Stimulated activated effector memory CD8-positive, alpha-beta T cell treated with anti-CD3 and anti-CD28 coated beads, Interleukin-12 subunit alpha, Interleukin-12 subunit beta, amount 100 ng/mL, for 72 hours (primary cell): Measurements from ENCODE around the gene CLIP1.

Experiments
- ATAC-seq: fragments of 150-1000 bp; cut with Tn5 transposase; 2 replicates; pipeline ENCODE4 v1.10.0; 2021
- DNase-seq, 2 donors: peaks; one replicate each; pipeline ENCODE4 v3.0.0; 2021 to 2022; ENCODE audit warnings: low spot score in 2 of 2
- H3K27ac Mint-ChIP-seq: one replicate; pipeline ENCODE4 v1.8.0; 2022; ENCODE audit warnings: mild to moderate bottlenecking, mixed read lengths
- H3K36me3 Mint-ChIP-seq: one replicate; pipeline ENCODE4 v1.8.0; 2022; ENCODE audit warnings: mild to moderate bottlenecking, mixed read lengths
- H3K4me1 Mint-ChIP-seq: one replicate; pipeline ENCODE4 v1.8.0; 2022; ENCODE audit warnings: mixed read lengths
- H3K4me3 Mint-ChIP-seq: one replicate; pipeline ENCODE4 v1.8.0; 2022; ENCODE audit warnings: mild to moderate bottlenecking, mixed read lengths
- H3K9me3 Mint-ChIP-seq: one replicate; pipeline ENCODE4 v1.8.0; 2022; ENCODE audit warnings: mixed read lengths

Gene CLIP1

DNA sequence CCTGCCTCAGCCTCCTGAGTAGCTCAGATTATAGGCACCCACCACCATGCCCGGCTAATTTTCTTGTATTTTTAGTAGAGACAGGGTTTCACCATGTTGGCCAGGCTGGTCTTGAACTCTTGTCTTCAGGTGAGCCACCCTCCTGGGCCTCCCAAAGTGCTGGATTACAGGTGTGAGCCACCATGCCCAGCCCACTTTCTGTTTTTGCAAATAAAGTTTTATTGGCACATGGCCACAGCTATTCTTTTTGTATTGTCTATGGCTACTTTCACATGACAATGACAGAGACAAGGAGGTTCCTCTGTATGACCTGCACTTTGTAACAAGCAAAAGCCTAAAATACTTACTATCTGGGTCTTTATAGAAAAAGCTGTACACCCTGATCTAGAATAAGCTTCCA, 176.9 kb downstream of the CLIP1 start:
- H3K4me3 Mint-ChIP-seq = peak overlapping the region; percentile 75
- no peak for ATAC-seq
- H3K4me1 Mint-ChIP-seq = peaks cover 25% of the 10 kb centered on the region
- H3K9me3 Mint-ChIP-seq = no peaks in the 10 kb centered on the region
- peaks cover 68% of the 10 kb centered on the region for H3K36me3 Mint-ChIP-seq
- peak overlapping the region; percentile 86 for H3K27ac Mint-ChIP-seq
- no peak for DNase-seq

DNA sequence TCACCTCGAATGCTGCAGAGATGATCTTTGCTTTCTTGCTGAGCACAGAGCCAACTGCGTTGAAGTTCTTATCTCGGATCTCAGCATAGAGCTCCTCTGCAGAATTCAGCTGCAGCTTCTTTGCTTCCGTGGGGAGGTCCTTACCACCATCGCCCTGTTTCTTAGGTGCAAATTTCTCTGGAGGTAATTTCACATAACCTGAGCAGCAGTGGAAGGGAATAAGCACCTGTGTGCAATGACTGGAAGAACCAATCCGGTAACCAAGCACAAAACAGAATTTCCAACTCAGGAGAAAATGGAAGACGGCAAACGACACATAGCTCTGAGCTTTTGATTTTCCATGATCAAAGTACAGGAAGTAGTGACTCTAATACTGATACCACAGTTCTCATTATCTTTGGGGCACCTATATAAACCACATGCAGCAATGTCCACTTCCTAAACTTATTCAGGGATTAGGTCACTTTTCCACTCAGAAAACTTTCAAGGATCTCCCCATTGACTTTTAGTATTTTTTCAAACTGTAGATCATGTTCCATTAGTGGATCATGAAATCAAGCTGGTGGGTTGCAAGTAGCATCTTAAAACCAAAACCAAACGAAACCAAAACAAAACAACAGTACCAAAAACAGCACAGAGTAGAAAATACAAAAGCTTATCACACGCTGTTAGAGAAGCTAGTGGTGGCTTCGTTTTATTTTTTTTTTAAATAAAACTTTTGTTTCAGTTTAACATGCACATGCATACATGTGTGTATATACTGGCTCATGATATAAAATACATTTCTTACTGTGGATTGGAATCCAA, 177.7 kb downstream of the CLIP1 start:
- ATAC-seq = peak; percentile 81
- no peak for DNase-seq
- Mint-ChIP-seq H3K9me3 (no peaks in the 10 kb centered on the region), H3K4me3 (peak overlapping the region; percentile 75), H3K4me1 (peaks cover 25% of the 10 kb centered on the region), H3K36me3 (peaks cover 68% of the 10 kb centered on the region), H3K27ac (peak overlapping the region; percentile 86)

DNA sequence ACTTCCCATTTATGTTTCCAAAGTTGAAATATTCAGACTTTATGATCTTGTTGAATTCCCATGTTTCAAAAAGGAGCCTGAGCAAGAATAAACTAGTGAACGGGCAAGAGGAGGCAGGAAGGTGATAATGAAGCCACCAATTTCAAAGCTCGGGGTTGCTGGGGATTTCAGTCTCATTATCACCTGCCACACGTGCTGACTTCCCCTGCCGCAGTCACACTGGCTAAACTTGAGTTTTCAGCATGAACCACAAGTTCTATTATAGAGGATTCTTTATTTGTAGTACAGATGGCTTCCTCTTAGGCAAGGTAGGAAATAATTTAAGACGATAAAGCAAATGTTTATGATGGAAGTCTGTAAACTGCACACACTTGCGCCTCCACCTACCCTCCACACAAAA, 178.5 kb downstream of the CLIP1 start:
- peaks cover 25% of the 10 kb centered on the region for H3K4me1 Mint-ChIP-seq
- peak overlapping the region; percentile 75 for H3K4me3 Mint-ChIP-seq
- no peaks in the 10 kb centered on the region for H3K9me3 Mint-ChIP-seq
- ATAC-seq = peak; percentile 46
- no peak for DNase-seq
- peak overlapping the region; percentile 86 for H3K27ac Mint-ChIP-seq
- H3K36me3 Mint-ChIP-seq = peaks cover 68% of the 10 kb centered on the region

DNA sequence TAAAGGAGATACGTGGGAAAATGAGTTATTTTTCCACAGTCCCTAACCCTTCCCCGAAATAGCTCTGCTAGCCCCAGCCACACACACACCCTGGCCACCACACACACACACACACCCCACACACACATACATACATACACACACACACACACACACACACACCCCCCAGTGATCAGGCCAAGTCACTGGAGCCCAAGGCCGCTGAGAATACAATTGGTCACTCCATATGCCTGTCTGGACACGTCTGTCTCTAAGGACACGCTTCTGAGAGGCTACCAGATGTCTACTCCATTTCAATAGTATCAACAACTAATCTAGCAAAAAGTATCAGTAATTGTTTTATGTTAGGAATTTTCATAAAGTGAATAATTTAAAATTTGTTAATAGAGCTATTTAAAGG, 183.6 kb downstream of the CLIP1 start:
- H3K36me3 Mint-ChIP-seq = peaks cover 88% of the 10 kb centered on the region

DNA sequence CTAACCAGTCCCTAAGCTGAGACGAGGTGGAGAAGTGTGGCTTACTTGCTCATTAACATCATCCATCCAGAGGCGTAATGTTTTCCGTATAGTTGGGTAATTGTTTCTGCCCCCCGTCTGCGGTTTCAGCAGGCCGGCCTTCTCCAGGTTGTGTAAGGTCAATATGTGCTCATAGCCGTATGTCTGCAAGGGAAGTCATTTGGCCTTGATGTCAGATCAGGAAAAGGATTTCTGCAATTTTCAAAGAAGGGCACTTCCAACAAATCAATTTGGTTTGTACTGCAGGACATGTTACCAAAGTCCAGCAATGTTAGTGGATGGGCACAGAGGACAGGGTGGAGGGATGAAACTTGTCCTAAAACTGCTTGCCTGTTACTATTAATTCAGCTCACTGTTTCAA, 186.7 kb downstream of the CLIP1 start:
- no peak for ATAC-seq
- Mint-ChIP-seq H3K9me3 (no peaks in the 10 kb centered on the region), H3K36me3 (peaks cover 85% of the 10 kb centered on the region), H3K4me1 (no peaks in the 10 kb centered on the region), H3K4me3 (no peak overlapping the region), H3K27ac (no peak overlapping the region)
- DNase-seq = no peak

More for the DNA sequence above, 183.6 kb downstream of the CLIP1 start:
- H3K4me3 Mint-ChIP-seq = no peak overlapping the region
- DNase-seq = no peak
- no peaks in the 10 kb centered on the region for H3K9me3 Mint-ChIP-seq
- ATAC-seq = no peak
- peaks cover 5% of the 10 kb centered on the region for H3K4me1 Mint-ChIP-seq
- no peak overlapping the region for H3K27ac Mint-ChIP-seq

DNA sequence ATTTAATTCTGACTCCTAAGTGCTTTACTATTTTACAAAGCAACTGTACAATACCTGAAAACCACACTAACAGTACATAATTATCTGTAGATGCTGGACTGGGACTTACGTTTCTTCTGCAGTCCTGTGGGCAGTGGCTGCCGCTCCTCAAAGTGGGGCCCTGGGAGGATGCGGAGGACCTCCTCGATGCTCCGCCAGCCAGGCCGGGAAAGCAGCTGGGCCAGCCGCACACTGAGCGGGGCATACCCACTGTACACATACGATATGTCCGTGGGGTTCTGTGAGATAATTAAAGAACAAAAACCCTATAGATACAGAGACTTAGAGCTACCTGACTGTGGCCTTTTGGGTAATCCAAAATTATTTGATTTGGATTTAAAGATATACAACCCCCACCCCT, 189.8 kb downstream of the CLIP1 start:
- H3K9me3 Mint-ChIP-seq = no peaks in the 10 kb centered on the region
- no peak overlapping the region for H3K27ac Mint-ChIP-seq
- peaks cover 8% of the 10 kb centered on the region for H3K4me1 Mint-ChIP-seq
- DNase-seq = no peak
- no peak for ATAC-seq
- no peak overlapping the region for H3K4me3 Mint-ChIP-seq
- H3K36me3 Mint-ChIP-seq = peaks cover 70% of the 10 kb centered on the region

DNA sequence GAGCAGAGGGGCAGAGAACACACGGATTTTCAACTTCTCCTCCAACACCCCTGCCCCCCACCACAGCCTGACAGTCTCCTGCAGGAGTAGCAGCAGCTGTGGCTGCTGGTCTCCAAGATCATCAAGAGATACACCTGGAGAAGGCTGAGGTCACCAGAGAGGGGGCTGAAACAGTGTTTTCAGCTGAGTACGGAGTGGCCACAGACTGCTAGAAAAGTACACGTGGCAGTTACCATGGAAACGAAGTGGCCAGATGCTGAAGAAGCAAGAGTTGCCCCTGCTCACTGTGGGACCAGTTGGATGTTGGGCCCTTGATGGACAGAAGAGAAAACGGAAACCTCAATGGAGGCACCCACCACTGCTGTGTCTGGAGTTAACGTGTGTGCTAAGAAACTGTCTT, 191.7 kb downstream of the CLIP1 start:
- H3K36me3 Mint-ChIP-seq = peaks cover 59% of the 10 kb centered on the region
- H3K27ac Mint-ChIP-seq = no peak overlapping the region
- no peak overlapping the region for H3K4me3 Mint-ChIP-seq
- no peak for DNase-seq
- ATAC-seq = no peak
- H3K4me1 Mint-ChIP-seq = peaks cover 21% of the 10 kb centered on the region
- H3K9me3 Mint-ChIP-seq = no peaks in the 10 kb centered on the region

DNA sequence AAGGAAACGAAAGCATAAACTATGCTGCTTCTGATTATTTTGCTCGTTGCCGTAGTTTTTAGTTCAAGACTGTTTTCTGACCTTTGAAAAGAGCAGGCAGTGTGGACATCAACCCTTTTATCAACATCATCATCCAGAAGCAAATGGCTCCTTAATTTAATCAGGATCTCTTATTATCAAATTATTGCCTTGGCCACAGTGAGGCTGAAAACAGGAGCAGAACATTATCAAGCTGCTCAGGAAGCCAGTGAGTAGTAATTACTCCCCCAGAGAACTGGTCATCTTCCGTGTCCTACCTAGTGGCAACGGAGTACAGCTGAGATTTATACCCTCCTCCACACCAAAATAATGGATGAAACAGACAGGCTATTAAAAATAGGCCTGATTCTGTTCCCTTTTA, 194.4 kb downstream of the CLIP1 start:
- DNase-seq (no peak), ATAC-seq (no peak)
- Mint-ChIP-seq H3K4me1 (peaks cover 41% of the 10 kb centered on the region), H3K36me3 (peaks cover 56% of the 10 kb centered on the region), H3K4me3 (peak overlapping the region; percentile 94), H3K9me3 (no peaks in the 10 kb centered on the region), H3K27ac (peak overlapping the region; percentile 45)

DNA sequence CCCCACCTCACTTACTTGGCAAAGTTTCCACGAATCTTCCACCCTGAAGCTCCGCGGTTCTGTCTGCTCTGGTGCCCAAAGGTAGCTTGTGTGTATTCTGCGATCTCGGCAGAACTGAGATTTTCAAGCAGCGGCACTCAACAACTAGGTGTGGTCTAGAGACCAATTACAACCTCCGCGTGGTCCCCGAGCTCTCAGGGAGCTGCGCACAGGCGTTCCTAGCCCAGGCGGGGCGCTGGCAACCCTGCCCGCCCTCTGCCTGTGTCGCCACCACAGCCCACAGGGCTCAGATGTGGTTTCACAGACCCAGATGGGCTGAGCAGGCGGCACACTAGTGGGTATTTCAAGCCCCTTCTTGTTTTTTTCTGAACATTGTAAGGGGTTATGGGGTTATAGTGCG, 195.1 kb downstream of the CLIP1 start:
- Mint-ChIP-seq H3K4me3 (peak overlapping the region; percentile 94), H3K9me3 (no peaks in the 10 kb centered on the region), H3K4me1 (peaks cover 46% of the 10 kb centered on the region), H3K27ac (peak overlapping the region; percentile 45), H3K36me3 (peaks cover 59% of the 10 kb centered on the region)
- peak; percentile 49 to 79 for DNase-seq
- peak; percentile 43 for ATAC-seq

DNA sequence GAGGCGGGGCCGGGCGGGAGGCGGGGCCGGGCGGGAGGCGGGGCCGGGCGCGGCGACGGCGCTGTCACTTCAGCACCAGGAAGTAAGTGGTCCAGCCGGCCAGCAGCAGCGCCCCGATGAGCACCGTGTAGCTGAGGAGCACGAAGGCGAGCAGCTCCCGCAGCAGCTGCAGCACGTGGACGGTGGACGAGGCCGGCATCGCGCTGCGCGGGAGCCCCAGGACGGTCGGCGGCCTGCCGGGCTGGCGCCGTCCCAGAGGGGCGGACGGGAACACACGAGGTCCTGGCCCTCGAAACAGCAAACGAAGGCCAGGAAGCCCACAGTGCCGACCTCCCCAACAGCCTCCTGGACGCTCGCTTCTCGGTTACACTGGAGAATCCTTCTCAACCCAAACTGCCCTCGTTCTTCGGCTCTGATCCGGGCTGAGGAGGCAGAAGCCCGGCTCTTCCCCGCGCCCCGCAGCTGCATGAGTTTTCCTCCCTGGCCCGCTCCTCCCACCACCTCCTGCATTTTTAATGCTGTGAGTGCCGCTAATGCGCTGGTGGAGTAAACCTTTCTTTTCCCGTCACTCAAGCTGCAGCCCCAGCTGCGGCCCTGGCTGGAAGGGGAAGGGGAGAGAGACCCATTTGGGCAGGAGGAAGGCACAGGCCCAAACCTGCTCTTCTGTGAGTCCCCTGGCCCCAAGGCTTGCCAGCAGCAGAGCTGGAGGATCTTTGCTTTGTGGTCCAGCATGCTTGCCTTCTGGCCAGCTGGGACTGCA, 195.9 kb downstream of the CLIP1 start:
- ATAC-seq (peak; percentile 73), DNase-seq (no peak)
- Mint-ChIP-seq H3K36me3 (peaks cover 59% of the 10 kb centered on the region), H3K4me3 (peak overlapping the region; percentile 94), H3K9me3 (no peaks in the 10 kb centered on the region), H3K4me1 (peaks cover 46% of the 10 kb centered on the region), H3K27ac (peak overlapping the region; percentile 45)

DNA sequence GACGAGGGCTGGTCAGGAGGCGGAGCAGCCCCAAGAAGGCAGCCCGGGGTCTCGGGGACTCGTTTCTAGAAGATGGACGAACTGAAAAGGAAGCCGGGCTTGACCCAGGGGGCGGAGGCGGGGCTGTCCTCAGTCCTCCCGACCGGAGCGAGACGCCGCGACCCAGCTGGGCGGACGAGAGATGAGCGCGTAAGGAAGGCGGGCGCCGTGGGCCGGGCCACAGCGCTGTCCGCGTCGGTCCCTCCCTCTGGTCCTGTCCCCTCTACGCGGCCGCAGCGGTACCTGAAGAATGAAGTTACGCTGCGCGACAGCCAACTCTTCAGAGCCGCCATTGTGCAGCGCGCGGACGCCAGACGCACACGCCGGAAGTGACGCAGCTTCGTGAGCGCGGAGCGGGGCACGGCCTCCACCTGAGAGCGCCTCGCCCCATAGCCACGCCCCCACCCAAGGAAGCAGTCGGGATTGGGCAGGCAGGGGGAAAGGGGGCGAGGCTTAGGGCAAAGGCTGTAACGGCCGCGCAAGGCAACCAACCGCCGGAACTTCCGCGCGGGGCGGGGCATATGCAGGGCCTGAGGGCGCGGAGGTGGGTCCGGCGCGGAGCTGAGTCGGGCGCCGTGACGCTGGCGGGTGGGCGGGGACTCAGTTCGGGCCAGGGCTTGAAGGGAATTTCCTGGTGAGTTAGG, 196.6 kb downstream of the CLIP1 start, which contains the start of gene DIABLO:
DIABLO (minus strand) TSS at position 370 of the 683 bp plus-strand sequence; CDS start at position 332, 38 bp downstream.
- ATAC-seq (peak; percentile 95), DNase-seq (peak; percentile 98 to 99)
- Mint-ChIP-seq H3K9me3 (no peaks in the 10 kb centered on the region), H3K4me1 (peaks cover 46% of the 10 kb centered on the region), H3K4me3 (peak within 1 kb of the TSS; percentile 94), H3K27ac (peak within 1 kb of the TSS; percentile 93), H3K36me3 (peaks cover 60% of the 10 kb centered on the region)
